Endodermal cell (in vitro differentiated cells): ENCODE data around the gene OR7C1. TPM values are rescaled to one million over a fixed set of nuclear protein-coding genes. Genes with fewer than 3 reads are reported as not detected.

Experiments
- DNase-seq: peaks from one replicate; pipeline ENCODE4 v3.0.0-alpha.2; 2017
- H3K27ac ChIP-seq: 2 replicates; pipeline ENCODE4 v1.5.1; 2013; ENCODE audit warnings: mild to moderate bottlenecking, low read depth, low read length, moderate library complexity
- H3K27me3 ChIP-seq: 2 replicates; pipeline ENCODE4 v1.6.1; 2013; ENCODE audit warnings: mild to moderate bottlenecking, low read length, moderate library complexity; ENCODE audit not compliant: insufficient read depth, control insufficient read depth, poor library complexity, severe bottlenecking
- H3K36me3 ChIP-seq: 2 replicates; pipeline ENCODE4 v1.7.0; 2013; ENCODE audit warnings: mild to moderate bottlenecking, low read length, moderate library complexity; ENCODE audit not compliant: control insufficient read depth, insufficient read depth
- H3K4me1 ChIP-seq: one replicate; pipeline ENCODE4 v1.7.0; 2013; ENCODE audit warnings: low read length; ENCODE audit not compliant: control insufficient read depth, insufficient read depth
- H3K4me3 ChIP-seq: 2 replicates; pipeline ENCODE4 v1.5.1; 2013; ENCODE audit warnings: mild to moderate bottlenecking, low read length, moderate library complexity
- H3K9ac ChIP-seq: 2 replicates; pipeline ENCODE4 v1.6.1; 2013; ENCODE audit warnings: mild to moderate bottlenecking, low read length, moderate library complexity; ENCODE audit not compliant: poor library complexity, severe bottlenecking; ENCODE audit errors: extremely low read depth
- H3K9me3 ChIP-seq: 2 replicates; pipeline ENCODE4 v1.6.1; 2013; ENCODE audit warnings: mild to moderate bottlenecking, low read length, moderate library complexity; ENCODE audit not compliant: control insufficient read depth
- H3K27ac Mint-ChIP-seq: 2 replicates; pipeline ENCODE4 v1.8.0; 2020; ENCODE audit warnings: mixed read lengths
- H3K27me3 Mint-ChIP-seq: 2 replicates; pipeline ENCODE4 v1.8.0; 2021; ENCODE audit warnings: mild to moderate bottlenecking, mixed read lengths; ENCODE audit not compliant: insufficient read depth
- H3K36me3 Mint-ChIP-seq: 2 replicates; pipeline ENCODE4 v1.8.0; 2020; ENCODE audit warnings: low read depth, mixed read lengths
- H3K4me1 Mint-ChIP-seq: 2 replicates; pipeline ENCODE4 v1.8.0; 2020; ENCODE audit warnings: mixed read lengths
- H3K4me3 Mint-ChIP-seq: 2 replicates; pipeline ENCODE4 v1.8.0; 2020; ENCODE audit warnings: mild to moderate bottlenecking, moderate library complexity, mixed read lengths
- H3K9me3 Mint-ChIP-seq: 2 replicates; pipeline ENCODE4 v1.8.0; 2020; ENCODE audit warnings: mild to moderate bottlenecking, mixed read lengths
- WGBS, 2 experiments: methylation state at CpG; one replicate each; pipeline versions ENCODE4 v1.1.5 to v1.1.7; 2013; ENCODE audit warnings: missing lambda C conversion rate in 2 of 2, mixed read lengths in 1 of 2; ENCODE audit not compliant: insufficient coverage in 1 of 2, insufficient read length in 1 of 2; 5-methylcytosine and 5-hydroxymethylcytosine counted together
- total RNA-seq, 2 donors: library from RNA; stranded (reverse); fragmentation: NEBNext Ultra II Directional in 1 of 2; extraction: Animal tissue kit (Norgen Biotek cat#: 25700) in 1 of 2; gene quantifications; 2 replicates in 1 of 2; 3 replicates in 1 of 2; pipeline ENCODE4 v1.2.1, GENCODE V29; 2021
- TF ChIP-seq, protein P1 (sequence below): fragments of 200-600 bp; sonication (generic); conservative IDR thresholded peaks from 2 replicates; pipeline ENCODE4 v1.5.0; 2021; ENCODE audit warnings: antibody characterized with exemption, mild to moderate bottlenecking

The OR7C1 gene
- total RNA-seq, 2 donors from 2014 or later = not detected

DNA sequence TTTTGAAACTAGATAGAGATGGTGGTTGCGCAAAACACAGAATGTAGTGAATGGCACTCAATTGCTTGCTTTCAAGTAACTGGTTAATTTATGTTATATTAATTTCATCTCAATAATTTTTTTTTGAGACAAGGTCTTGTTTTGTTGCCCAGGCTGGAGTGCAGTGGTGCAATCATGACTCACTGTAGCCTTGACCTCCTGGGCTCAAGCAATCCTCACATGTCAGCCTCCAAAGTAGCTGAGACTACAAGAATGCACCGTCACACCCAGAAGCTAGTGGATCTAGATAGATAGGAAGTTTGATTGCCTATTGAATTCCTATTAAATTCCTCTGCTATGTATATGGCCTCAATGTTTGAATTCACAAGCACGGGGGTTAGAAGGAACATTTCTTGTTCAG lies 30.2 kb downstream of the OR7C1 start:
- H3K36me3 ChIP-seq = no peaks in the 10 kb centered on the region
- Mint-ChIP-seq H3K4me1 (no peaks in the 10 kb centered on the region), H3K4me3 (no peak overlapping the region), H3K27ac (no peak overlapping the region), H3K36me3 (no peaks in the 10 kb centered on the region), H3K27me3 (peaks cover 1% of the 10 kb centered on the region), H3K9me3 (peaks cover 76% of the 10 kb centered on the region)
- DNase-seq = no peak
- H3K4me3 ChIP-seq = no peak overlapping the region
- H3K9me3 ChIP-seq = peaks cover 77% of the 10 kb centered on the region
- no peaks in the 10 kb centered on the region for H3K4me1 ChIP-seq
- H3K9ac ChIP-seq = no peak overlapping the region
- 72 to 85% methylated on average over 2 to 3 of the region's 3 CpGs for WGBS, 2 experiments
- no peak overlapping the region for H3K27ac ChIP-seq
- H3K27me3 ChIP-seq = no peaks in the 10 kb centered on the region
- TF ChIP-seq, protein P1, sequence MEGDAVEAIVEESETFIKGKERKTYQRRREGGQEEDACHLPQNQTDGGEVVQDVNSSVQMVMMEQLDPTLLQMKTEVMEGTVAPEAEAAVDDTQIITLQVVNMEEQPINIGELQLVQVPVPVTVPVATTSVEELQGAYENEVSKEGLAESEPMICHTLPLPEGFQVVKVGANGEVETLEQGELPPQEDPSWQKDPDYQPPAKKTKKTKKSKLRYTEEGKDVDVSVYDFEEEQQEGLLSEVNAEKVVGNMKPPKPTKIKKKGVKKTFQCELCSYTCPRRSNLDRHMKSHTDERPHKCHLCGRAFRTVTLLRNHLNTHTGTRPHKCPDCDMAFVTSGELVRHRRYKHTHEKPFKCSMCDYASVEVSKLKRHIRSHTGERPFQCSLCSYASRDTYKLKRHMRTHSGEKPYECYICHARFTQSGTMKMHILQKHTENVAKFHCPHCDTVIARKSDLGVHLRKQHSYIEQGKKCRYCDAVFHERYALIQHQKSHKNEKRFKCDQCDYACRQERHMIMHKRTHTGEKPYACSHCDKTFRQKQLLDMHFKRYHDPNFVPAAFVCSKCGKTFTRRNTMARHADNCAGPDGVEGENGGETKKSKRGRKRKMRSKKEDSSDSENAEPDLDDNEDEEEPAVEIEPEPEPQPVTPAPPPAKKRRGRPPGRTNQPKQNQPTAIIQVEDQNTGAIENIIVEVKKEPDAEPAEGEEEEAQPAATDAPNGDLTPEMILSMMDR = no peak

DNA sequence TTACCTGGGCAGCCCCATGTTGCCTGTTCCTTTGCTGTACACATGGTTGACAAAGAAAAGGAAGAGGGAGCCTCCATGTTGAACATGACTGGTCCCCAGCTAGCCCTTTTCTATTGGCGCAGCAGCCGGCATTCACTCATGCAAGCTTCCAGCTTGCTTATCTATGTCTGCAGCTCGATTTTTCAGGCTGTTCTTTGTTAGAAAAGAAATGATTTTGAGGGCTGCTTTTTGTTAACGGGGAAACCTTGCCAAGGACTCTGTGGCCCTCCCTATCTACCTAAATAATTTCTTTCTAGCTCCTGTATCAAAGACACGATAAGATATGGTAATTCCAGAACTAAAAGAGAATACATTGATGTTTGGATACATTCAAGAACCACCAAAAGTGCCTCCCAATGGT lies 36.2 kb downstream of the OR7C1 start:
- no peak for DNase-seq
- TF ChIP-seq, protein P1 = no peak
- H3K4me1 ChIP-seq = no peaks in the 10 kb centered on the region
- Mint-ChIP-seq H3K27me3 (no peaks in the 10 kb centered on the region), H3K27ac (no peak overlapping the region), H3K9me3 (peaks cover 74% of the 10 kb centered on the region), H3K4me1 (no peaks in the 10 kb centered on the region), H3K36me3 (no peaks in the 10 kb centered on the region), H3K4me3 (no peak overlapping the region)
- no peak overlapping the region for H3K27ac ChIP-seq
- no peak overlapping the region for H3K4me3 ChIP-seq
- WGBS, 2 experiments = 71 to 92% methylated on average over 2 to 4 of the region's 5 CpGs
- no peaks in the 10 kb centered on the region for H3K36me3 ChIP-seq
- H3K9me3 ChIP-seq = peaks cover 76% of the 10 kb centered on the region
- no peak overlapping the region for H3K9ac ChIP-seq
- no peaks in the 10 kb centered on the region for H3K27me3 ChIP-seq

DNA sequence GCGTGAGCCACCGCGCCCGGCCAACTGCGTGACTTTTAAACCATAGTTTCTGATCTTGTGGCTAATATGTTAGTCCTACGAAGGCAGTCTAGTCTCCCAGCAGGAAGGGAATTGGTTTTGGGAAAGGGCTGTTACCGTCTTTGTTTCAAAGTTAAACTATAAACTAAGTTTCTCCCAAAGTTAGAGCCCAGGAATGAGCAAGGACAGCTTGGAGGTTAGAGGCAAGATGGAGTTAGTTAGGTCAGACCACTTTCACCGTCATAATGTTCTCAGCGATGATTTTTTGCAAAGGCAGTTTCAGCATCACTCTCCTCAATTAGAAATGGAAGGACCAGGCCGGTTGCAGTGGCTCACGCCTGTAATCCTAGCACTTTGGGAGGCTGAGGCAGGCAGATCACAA lies 39.0 kb downstream of the OR7C1 start:
- WGBS, 2 experiments = 81 to 86% methylated on average over 10 to 11 of the region's 11 CpGs

More for the DNA sequence above, 39.0 kb downstream of the OR7C1 start:
- Histone ChIP-seq H3K4me3 (no peak overlapping the region), H3K27me3 (no peaks in the 10 kb centered on the region), H3K27ac (no peak overlapping the region), H3K4me1 (no peaks in the 10 kb centered on the region), H3K36me3 (no peaks in the 10 kb centered on the region), H3K9me3 (peaks cover 81% of the 10 kb centered on the region), H3K9ac (no peak overlapping the region)
- Mint-ChIP-seq H3K4me3 (no peak overlapping the region), H3K27ac (no peak overlapping the region), H3K27me3 (no peaks in the 10 kb centered on the region), H3K36me3 (no peaks in the 10 kb centered on the region), H3K9me3 (peaks cover 65% of the 10 kb centered on the region), H3K4me1 (no peaks in the 10 kb centered on the region)
- DNase-seq = no peak
- TF ChIP-seq, protein P1 = no peak
